Loucy (cell line): Measurements from ENCODE around the gene PRR9.

ENCODE experiments used
- H2AFZ ChIP-seq: fragments of 200-600 bp; sonication (generic); 2 replicates; pipeline ENCODE4 v1.6.0; 2016; ENCODE audit warnings: antibody characterized with exemption, mild to moderate bottlenecking, low read length, moderate library complexity
- H3F3A ChIP-seq: fragments of 200-600 bp; 2 replicates; pipeline ENCODE4 v1.6.0; 2016; ENCODE audit warnings: antibody characterized with exemption, low read depth, mild to moderate bottlenecking
- H3K27me3 ChIP-seq: fragments of 200-600 bp; sonication (generic); 2 replicates; pipeline ENCODE4 v1.6.1; 2014; ENCODE audit warnings: low read length, mild to moderate bottlenecking; ENCODE audit not compliant: insufficient read depth, poor library complexity, severe bottlenecking
- H3K36me3 ChIP-seq: fragments of 200-600 bp; sonication (generic); 2 replicates; pipeline ENCODE4 v1.6.1; 2016; ENCODE audit warnings: low read length; ENCODE audit not compliant: insufficient read depth
- H3K4me1 ChIP-seq: fragments of 200-600 bp; sonication (generic); 2 replicates; pipeline ENCODE4 v1.5.1; 2014; ENCODE audit warnings: low read length, mild to moderate bottlenecking; ENCODE audit not compliant: insufficient read depth, poor library complexity, severe bottlenecking
- H3K4me2 ChIP-seq: fragments of 200-600 bp; sonication (generic); 2 replicates; pipeline ENCODE4 v1.6.0; 2014; ENCODE audit warnings: antibody characterized with exemption, low read length, low read depth, mild to moderate bottlenecking; ENCODE audit not compliant: poor library complexity, severe bottlenecking
- H3K4me3 ChIP-seq: fragments of 200-600 bp; sonication (generic); 2 replicates; pipeline ENCODE4 v1.5.1; 2014; ENCODE audit warnings: low read length, mild to moderate bottlenecking, mixed read lengths; ENCODE audit not compliant: poor library complexity, severe bottlenecking
- H3K79me2 ChIP-seq: fragments of 200-600 bp; sonication (generic); 2 replicates; pipeline ENCODE4 v1.6.1; 2014; ENCODE audit warnings: low read length; ENCODE audit not compliant: insufficient read depth
- H3K9ac ChIP-seq: fragments of 200-600 bp; sonication (generic); 2 replicates; pipeline ENCODE4 v1.6.0; 2014; ENCODE audit warnings: mild to moderate bottlenecking, low read depth, low read length, moderate library complexity; ENCODE audit not compliant: poor library complexity, severe bottlenecking
- H3K9me2 ChIP-seq: fragments of 200-600 bp; sonication (generic); replicated peaks from 2 replicates; pipeline ENCODE4 v1.6.1; 2016; ENCODE audit warnings: low read depth, low read length, mixed read lengths
- H3K9me3 ChIP-seq: fragments of 200-600 bp; sonication (generic); 2 replicates; pipeline ENCODE4 v1.6.1; 2014; ENCODE audit warnings: mild to moderate bottlenecking, antibody characterized with exemption, low read length, low read depth; ENCODE audit not compliant: insufficient read depth
- H4K20me1 ChIP-seq: fragments of 200-600 bp; sonication (generic); 2 replicates; pipeline ENCODE4 v1.6.0; 2014; ENCODE audit warnings: antibody characterized with exemption, low read length, mild to moderate bottlenecking; ENCODE audit not compliant: insufficient read depth, poor library complexity, severe bottlenecking
- CTCF ChIP-seq: fragments of 200-600 bp; sonication (generic); conservative IDR thresholded peaks from 2 replicates; pipeline ENCODE4 v1.5.1; 2014; ENCODE audit warnings: mild to moderate bottlenecking, antibody characterized with exemption, low read length
- EZH2phosphoT487 ChIP-seq: fragments of 200-600 bp; IDR thresholded peaks from 2 replicates; pipeline ENCODE4 v1.6.1; 2018; ENCODE audit warnings: antibody characterized with exemption, mild to moderate bottlenecking, moderate library complexity, borderline replicate concordance

The PRR9 gene

GRCh38 chr1:153231785-153232184 is 14.4 kb downstream of the PRR9 start:
- H4K20me1 ChIP-seq = no peaks in the 10 kb centered on the region
- no peak overlapping the region for H3K9ac ChIP-seq
- H3F3A ChIP-seq = no peaks in the 10 kb centered on the region
- no peak overlapping the region for H3K4me2 ChIP-seq
- H3K79me2 ChIP-seq = no peaks in the 10 kb centered on the region
- no peak overlapping the region for H2AFZ ChIP-seq
- H3K9me3 ChIP-seq = no peaks in the 10 kb centered on the region
- TF ChIP-seq CTCF = no peak
- TF ChIP-seq EZH2phosphoT487 = no peak
- no peaks in the 10 kb centered on the region for H3K27me3 ChIP-seq
- no peaks in the 10 kb centered on the region for H3K4me1 ChIP-seq
- no peak overlapping the region for H3K4me3 ChIP-seq
- H3K9me2 ChIP-seq = no peaks in the 10 kb centered on the region
- H3K36me3 ChIP-seq = no peaks in the 10 kb centered on the region

DNA sequence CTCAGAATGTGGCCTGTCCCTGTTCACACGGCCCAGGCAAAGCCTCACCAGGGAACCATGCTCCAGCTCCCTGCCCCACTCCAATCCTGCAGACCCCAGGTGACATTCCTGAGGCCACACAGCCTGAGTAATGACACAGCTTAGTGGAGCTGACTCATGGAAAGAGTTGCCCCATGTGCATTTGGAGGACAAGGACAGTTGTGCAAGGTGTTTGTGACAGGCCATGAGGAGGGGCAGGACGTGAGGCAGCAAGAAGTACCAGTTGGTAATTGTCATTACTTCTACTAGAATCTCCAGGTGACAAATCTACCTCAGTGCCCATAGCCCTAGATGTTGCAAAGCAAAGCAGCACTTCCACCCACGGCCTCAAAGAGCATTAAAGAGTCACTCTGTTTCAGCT is 15.2 kb downstream of the PRR9 start:
- H3K79me2 ChIP-seq = no peaks in the 10 kb centered on the region
- no peak overlapping the region for H3K4me2 ChIP-seq
- no peaks in the 10 kb centered on the region for H3K4me1 ChIP-seq
- H4K20me1 ChIP-seq = no peaks in the 10 kb centered on the region
- no peaks in the 10 kb centered on the region for H3K9me2 ChIP-seq
- no peak for TF ChIP-seq CTCF
- no peak for TF ChIP-seq EZH2phosphoT487
- H3K36me3 ChIP-seq = no peaks in the 10 kb centered on the region
- no peaks in the 10 kb centered on the region for H3K9me3 ChIP-seq
- H2AFZ ChIP-seq = no peak overlapping the region
- H3K9ac ChIP-seq = no peak overlapping the region
- no peaks in the 10 kb centered on the region for H3F3A ChIP-seq
- H3K27me3 ChIP-seq = no peaks in the 10 kb centered on the region
- H3K4me3 ChIP-seq = no peak overlapping the region

DNA sequence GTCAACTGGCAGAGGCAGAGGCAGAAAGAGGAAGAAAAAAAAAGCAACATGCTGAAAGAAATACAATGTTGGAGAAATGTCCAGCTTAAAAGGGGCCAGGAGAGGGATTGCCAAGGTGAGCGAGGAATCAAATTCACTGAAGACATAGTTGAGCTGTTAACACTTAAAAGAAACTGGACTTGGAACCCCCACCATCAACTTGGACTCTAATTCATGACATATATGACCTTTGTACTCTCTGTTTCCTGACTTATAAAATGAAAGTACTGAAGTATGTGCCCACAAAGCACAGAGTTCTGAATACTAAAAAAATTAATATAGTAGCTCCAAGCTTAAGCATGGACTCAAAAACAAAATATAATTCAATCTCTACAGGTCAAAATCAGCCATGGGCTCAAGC is 16.1 kb downstream of the PRR9 start:
- H3K27me3 ChIP-seq = no peaks in the 10 kb centered on the region
- H3K9me3 ChIP-seq = no peaks in the 10 kb centered on the region
- H3K9ac ChIP-seq = no peak overlapping the region
- no peak overlapping the region for H3K4me2 ChIP-seq
- H3K4me1 ChIP-seq = no peaks in the 10 kb centered on the region
- no peaks in the 10 kb centered on the region for H3F3A ChIP-seq
- TF ChIP-seq EZH2phosphoT487 = no peak
- TF ChIP-seq CTCF = no peak
- no peaks in the 10 kb centered on the region for H3K9me2 ChIP-seq
- H3K79me2 ChIP-seq = no peaks in the 10 kb centered on the region
- H3K4me3 ChIP-seq = no peak overlapping the region
- no peaks in the 10 kb centered on the region for H3K36me3 ChIP-seq
- no peak overlapping the region for H2AFZ ChIP-seq
- no peaks in the 10 kb centered on the region for H4K20me1 ChIP-seq
